Iris pigment epithelial cell (primary cell): ENCODE data around the gene ITLN2.
"Not testable (repeated sequence)": the region's sequence is repeated elsewhere in the genome, so short reads cannot be mapped to it uniquely, and the experiment has no call there.

Experiments
- DNase-seq: peaks from one replicate; pipeline ENCODE4 v3.0.0-alpha.2; 2011; ENCODE audit warnings: low read depth

ITLN2 gene

GRCh38 chr1:160905617-160905989 is 49.0 kb downstream of the ITLN2 start:
- no peak for DNase-seq

GRCh38 chr1:160904783-160905616 is 49.6 kb downstream of the ITLN2 start:
- DNase-seq = no peak

DNA sequence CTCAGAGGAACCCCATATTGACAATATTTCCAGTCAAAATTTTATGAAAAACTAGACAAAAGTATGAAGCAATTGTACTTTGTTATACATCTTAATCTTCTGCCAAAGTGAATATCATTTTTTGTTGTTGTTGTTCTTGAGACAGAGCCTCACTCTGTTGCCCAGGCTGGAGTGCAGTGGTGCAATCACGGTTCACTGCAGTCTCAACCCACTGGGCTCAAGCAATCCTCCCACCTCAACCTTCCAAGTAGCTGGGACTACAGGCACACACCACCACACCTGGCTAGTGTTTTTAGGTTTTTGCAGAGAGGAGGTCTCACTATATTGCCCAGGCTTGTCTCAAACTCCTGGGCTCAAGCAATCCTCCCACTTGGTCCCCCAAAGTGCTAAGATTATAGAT is 52.4 kb downstream of the ITLN2 start:
- not testable (repeated sequence) for DNase-seq

DNA sequence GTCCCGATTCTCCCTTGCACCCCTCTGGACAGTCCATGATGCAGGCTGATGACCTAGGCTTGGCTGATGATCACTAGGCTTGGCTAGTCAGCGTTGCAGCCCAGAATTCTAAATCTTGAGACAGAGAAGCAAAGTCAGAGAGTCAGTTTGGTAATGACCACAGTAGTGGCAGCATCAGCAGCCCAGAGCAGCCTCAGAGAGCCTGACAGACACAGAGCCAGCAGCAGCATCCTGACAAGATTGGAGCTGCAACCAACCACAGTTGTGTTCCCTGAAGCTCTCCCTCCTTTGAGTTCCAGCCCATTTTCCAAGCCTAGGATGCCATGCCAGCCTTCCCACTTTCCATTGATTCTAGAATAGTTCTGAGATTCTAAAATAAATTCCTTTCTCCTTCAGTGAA is 52.8 kb downstream of the ITLN2 start:
- no peak for DNase-seq

- not testable (repeated sequence) for DNase-seq
These were observed 53.9 kb downstream of the ITLN2 start for GRCh38 chr1:160900683-160901082.
